K562 (cell line): ENCODE results near the gene SMCHD1. TPM values are rescaled to one million over a fixed set of nuclear protein-coding genes. Genes with fewer than 3 reads are reported as not detected.
A peak's percentile ranks its signal among the peaks of the same experiment; 100 is the strongest.

Experiments used
- ASH1L ChIP-seq: fragments of 450-650 bp; IDR thresholded peaks from 2 replicates; pipeline ENCODE4 v1.6.1; 2018; ENCODE audit warnings: borderline replicate concordance, mild to moderate bottlenecking, low read depth; ENCODE audit not compliant: partially characterized antibody
- BDP1 ChIP-seq: IDR thresholded peaks from 3 replicates; pipeline ENCODE4 v1.6.1; 2011; ENCODE audit not compliant: insufficient read length, insufficient read depth
- BRD9 ChIP-seq: fragments of 450-650 bp; IDR thresholded peaks from 2 replicates; pipeline ENCODE4 v1.6.1; 2018; ENCODE audit warnings: low read depth; ENCODE audit not compliant: partially characterized antibody
- CHD1 ChIP-seq: fragments of 200-600 bp; sonication (generic); IDR thresholded peaks from one replicate; pipeline ENCODE4 v1.6.1; 2012; ENCODE audit warnings: mild to moderate bottlenecking, moderate library complexity, low read length, inconsistent platforms
- DNMT1 ChIP-seq: fragments of 450-650 bp; IDR thresholded peaks from 2 replicates; pipeline ENCODE4 v1.6.1; 2016; ENCODE audit warnings: antibody characterized with exemption, mild to moderate bottlenecking
- ESRRA ChIP-seq: fragments of 450-650 bp; IDR thresholded peaks from 2 replicates; pipeline ENCODE4 v1.6.1; 2014; ENCODE audit warnings: low read depth, mild to moderate bottlenecking, moderate library complexity, borderline replicate concordance
- ETV5 ChIP-seq: sonication (generic); formaldehyde crosslinking; IDR thresholded peaks from 2 replicates; pipeline ENCODE4 v1.4.0; 2020; ENCODE audit warnings: low read depth, mild to moderate bottlenecking, missing genetic modification reagents
- FOSL1 ChIP-seq: fragments of 200-800 bp; sonication (Bioruptor generic); conservative IDR thresholded peaks from 2 replicates; pipeline ENCODE4 v1.6.1; 2016; ENCODE audit warnings: missing genetic modification characterization, missing compliant biosample characterization
- IFI16 ChIP-seq: fragments of 250-450 bp; sonication (Bioruptor Pico); IDR thresholded peaks from 2 replicates; pipeline ENCODE4 v2.1.2; 2022; ENCODE audit warnings: mild to moderate bottlenecking, inconsistent platforms
- KAT7 ChIP-seq: sonication (generic); formaldehyde crosslinking; IDR thresholded peaks from 2 replicates; pipeline ENCODE4 v1.8.0; 2022; ENCODE audit warnings: missing genetic modification reagents, mild to moderate bottlenecking, borderline replicate concordance
- KLF6 ChIP-seq: fragments of 250-450 bp; sonication (Bioruptor Pico); IDR thresholded peaks from 2 replicates; pipeline ENCODE4 v1.4.0; 2020; ENCODE audit warnings: mild to moderate bottlenecking, moderate library complexity, borderline replicate concordance
- MED1 ChIP-seq: sonication (generic); formaldehyde crosslinking; IDR thresholded peaks from 2 replicates; pipeline ENCODE4 v1.8.1; 2023; ENCODE audit warnings: missing genetic modification reagents, borderline replicate concordance
- NONO ChIP-seq, 2 experiments: fragments of 200-400 bp in 1 of 2; fragments of 450-650 bp in 1 of 2; formaldehyde crosslinking in 1 of 2; IDR thresholded peaks; 2 replicates each; pipeline ENCODE4 v1.6.1; 2017; ENCODE audit warnings: low read depth in 2 of 2, mild to moderate bottlenecking in 2 of 2, moderate library complexity in 2 of 2, low read length in 1 of 2
- PURB ChIP-seq: sonication (generic); formaldehyde crosslinking; IDR thresholded peaks from 2 replicates; pipeline ENCODE4 v1.9.0; 2021; ENCODE audit warnings: low read depth, mild to moderate bottlenecking, missing genetic modification reagents
- RBM15 ChIP-seq: fragments of 200-400 bp; formaldehyde crosslinking; IDR thresholded peaks from 2 replicates; pipeline ENCODE4 v1.6.1; 2018; ENCODE audit warnings: mild to moderate bottlenecking, low read length, moderate library complexity; ENCODE audit not compliant: insufficient read depth
- RBM34 ChIP-seq: fragments of 200-400 bp; formaldehyde crosslinking; IDR thresholded peaks from 2 replicates; pipeline ENCODE4 v1.6.1; 2018; ENCODE audit warnings: low read length, borderline replicate concordance; ENCODE audit not compliant: insufficient read depth
- SMARCA4 ChIP-seq: fragments of 450-650 bp; IDR thresholded peaks from 2 replicates; pipeline ENCODE4 v1.6.1; 2016
- TAF15 ChIP-seq: fragments of 200-400 bp; formaldehyde crosslinking; IDR thresholded peaks from 2 replicates; pipeline ENCODE4 v1.6.1; 2017; ENCODE audit warnings: mild to moderate bottlenecking, low read depth, low read length, moderate library complexity
- THAP7 ChIP-seq: fragments of 250-450 bp; sonication (Bioruptor Pico); IDR thresholded peaks from 2 replicates; pipeline ENCODE4 v1.5.0; 2021
- ZNF133 ChIP-seq: fragments of 250-450 bp; sonication (Bioruptor Pico); IDR thresholded peaks from 2 replicates; pipeline ENCODE4 v1.4.0; 2020; ENCODE audit warnings: mild to moderate bottlenecking
- ZNF134 ChIP-seq: fragments of 250-450 bp; sonication (Bioruptor Pico); conservative IDR thresholded peaks from 2 replicates; pipeline ENCODE4 v1.4.0; 2020
- ZNF197 ChIP-seq: fragments of 200-800 bp; sonication (Bioruptor generic); IDR thresholded peaks from 2 replicates; pipeline ENCODE4 v1.6.1; 2016; ENCODE audit warnings: low read depth, missing genetic modification characterization, missing compliant biosample characterization
- ZNF41 ChIP-seq: fragments of 250-450 bp; sonication (Bioruptor Pico); conservative IDR thresholded peaks from 2 replicates; pipeline ENCODE4 v1.4.0; 2020; ENCODE audit warnings: mild to moderate bottlenecking
- polyA plus RNA-seq, 8 experiments: library from polyadenylated mRNA; depleted of rRNA in 4 of 8; stranded (reverse) in 5 of 8; unstranded in 3 of 8; fragments of >200 nt; fragmentation: Nextera tagmentation in 2 of 8; fragmentation: Illumina TruSeq in 1 of 8; extraction: Ambion mirVana in 2 of 8; extraction: Trizol in 1 of 8; gene quantifications; 2 replicates each; pipeline versions ENCODE4 v1.2.1 to v1.2.3, GENCODE V29; 2011 to 2014; ENCODE audit warnings: inconsistent platforms in 1 of 8, missing spikeins in 1 of 8
- total RNA-seq, 7 experiments: library from RNA; depleted of rRNA in 6 of 7; stranded (reverse); fragments of >200 nt in 6 of 7; fragmentation: Illumina TruSeq in 2 of 7; extraction: Trizol in 2 of 7; gene quantifications; 2 replicates each; pipeline versions ENCODE4 v1.2.1 to v1.2.3, GENCODE V29; 2011 to 2021; ENCODE audit warnings: low replicate concordance in 1 of 7
- TF ChIP-seq, protein P1 (sequence below): fragments of 450-650 bp; formaldehyde crosslinking; IDR thresholded peaks from 2 replicates; pipeline ENCODE4 v1.4.0; 2020; ENCODE audit warnings: mild to moderate bottlenecking
- TF ChIP-seq, protein P2 (sequence below): sonication (generic); formaldehyde crosslinking; IDR thresholded peaks from 2 replicates; pipeline ENCODE4 v1.8.1; 2023; ENCODE audit warnings: mild to moderate bottlenecking, missing genetic modification reagents, moderate library complexity

SMCHD1 gene
- total and polyA plus RNA-seq, 9 of the 15 experiments (the other 6 are each of a cell fraction or from before 2014, with no cell fraction given) = 6.3 to 144 (median 72.7) TPM

- TF ChIP-seq KLF6 (CRISPR knock-in tag) = peak; percentile 47; the same call in 1 of the 2 replicates
- no peak for TF ChIP-seq ZNF133 (CRISPR knock-in tag)
- no peak for TF ChIP-seq CHD1
- TF ChIP-seq SMARCA4 = no peak
- TF ChIP-seq RBM34 = no peak
- no peak for TF ChIP-seq DNMT1
- TF ChIP-seq BDP1 = no peak
- TF ChIP-seq ZNF41 (CRISPR knock-in tag) = no peak
- TF ChIP-seq, protein P1, sequence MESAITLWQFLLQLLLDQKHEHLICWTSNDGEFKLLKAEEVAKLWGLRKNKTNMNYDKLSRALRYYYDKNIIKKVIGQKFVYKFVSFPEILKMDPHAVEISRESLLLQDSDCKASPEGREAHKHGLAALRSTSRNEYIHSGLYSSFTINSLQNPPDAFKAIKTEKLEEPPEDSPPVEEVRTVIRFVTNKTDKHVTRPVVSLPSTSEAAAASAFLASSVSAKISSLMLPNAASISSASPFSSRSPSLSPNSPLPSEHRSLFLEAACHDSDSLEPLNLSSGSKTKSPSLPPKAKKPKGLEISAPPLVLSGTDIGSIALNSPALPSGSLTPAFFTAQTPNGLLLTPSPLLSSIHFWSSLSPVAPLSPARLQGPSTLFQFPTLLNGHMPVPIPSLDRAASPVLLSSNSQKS (CRISPR knock-in tag) = no peak
- no peak for TF ChIP-seq MED1 (CRISPR knock-in tag)
- no peak for TF ChIP-seq TAF15
- TF ChIP-seq, protein P2, sequence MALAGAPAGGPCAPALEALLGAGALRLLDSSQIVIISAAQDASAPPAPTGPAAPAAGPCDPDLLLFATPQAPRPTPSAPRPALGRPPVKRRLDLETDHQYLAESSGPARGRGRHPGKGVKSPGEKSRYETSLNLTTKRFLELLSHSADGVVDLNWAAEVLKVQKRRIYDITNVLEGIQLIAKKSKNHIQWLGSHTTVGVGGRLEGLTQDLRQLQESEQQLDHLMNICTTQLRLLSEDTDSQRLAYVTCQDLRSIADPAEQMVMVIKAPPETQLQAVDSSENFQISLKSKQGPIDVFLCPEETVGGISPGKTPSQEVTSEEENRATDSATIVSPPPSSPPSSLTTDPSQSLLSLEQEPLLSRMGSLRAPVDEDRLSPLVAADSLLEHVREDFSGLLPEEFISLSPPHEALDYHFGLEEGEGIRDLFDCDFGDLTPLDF (CRISPR knock-in tag) = peak; percentile 65
- no peak; the same call in 1 of the 2 replicates for TF ChIP-seq ETV5
- TF ChIP-seq ZNF134 (CRISPR knock-in tag) = no peak
- TF ChIP-seq ASH1L = no peak
- TF ChIP-seq PURB (CRISPR knock-in tag) = no peak
- no peak for TF ChIP-seq IFI16 (CRISPR knock-in tag)
- peak; percentile 13 for TF ChIP-seq ESRRA
- TF ChIP-seq NONO (IDR thresholded peaks at IDR 0.05; ENCODE audit: low read depth in 2 of 2, low read length in 1 of 2) = peak; percentile 94 to 97
- peak; percentile 60; the same call in 1 of the 2 replicates for TF ChIP-seq KAT7 (CRISPR knock-in tag)
- no peak for TF ChIP-seq BRD9
- peak; percentile 10; the same call in 1 of the 2 replicates for TF ChIP-seq THAP7 (CRISPR knock-in tag)
- TF ChIP-seq RBM15 = no peak
- TF ChIP-seq FOSL1 = no peak
- TF ChIP-seq ZNF197 = no peak; the same call in none of the 2 replicates
Measured at GRCh38 chr18:2655178-2655953, at the start of gene SMCHD1 (continued).
